NCI-H446 (cell line): ENCODE measurements around the gene CACNA1E.

Experiments used
- DNase-seq, 2 experiments: peaks; one replicate each; lab custom pipeline; 2025; lab: John Stamatoyannopoulos, UW

CACNA1E gene

DNA sequence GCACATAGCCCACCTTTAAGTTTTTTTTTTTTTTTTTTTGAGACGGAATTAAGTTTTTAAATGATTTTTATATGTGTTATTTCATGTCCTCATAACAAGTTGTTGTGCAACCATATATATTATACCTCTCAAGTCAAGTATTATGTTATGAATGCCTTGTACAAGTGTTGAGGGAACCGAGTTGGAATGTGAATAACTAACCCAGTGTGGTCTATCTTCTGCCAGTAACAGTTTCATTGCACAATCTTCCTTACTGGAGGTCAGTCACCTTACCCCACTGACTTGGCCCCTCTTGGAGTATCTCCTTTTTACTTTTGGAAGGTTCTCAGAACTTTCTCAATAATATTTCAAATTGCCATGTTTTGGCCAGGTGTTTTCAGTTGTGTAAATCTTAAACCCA, 201.9 kb downstream of the CACNA1E start:
- no peak for DNase-seq

DNA sequence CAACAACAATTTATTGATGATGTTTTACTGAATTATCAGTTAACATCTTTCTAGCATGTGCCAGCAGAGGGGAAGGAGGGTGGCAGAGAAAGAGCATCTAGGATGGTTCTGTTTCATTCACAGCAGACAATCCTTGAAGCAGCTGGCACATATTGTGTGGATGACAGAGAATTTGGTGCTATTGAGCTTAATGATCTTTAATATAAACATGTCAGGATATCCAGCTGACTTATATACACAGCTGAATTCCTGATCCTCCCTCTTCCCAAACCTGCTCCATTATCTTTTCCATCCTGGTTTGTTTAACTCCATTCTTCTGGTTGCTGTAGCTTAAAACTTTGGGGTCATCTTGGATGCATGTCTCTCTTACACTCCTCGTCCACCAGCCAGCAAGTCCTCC, 218.6 kb downstream of the CACNA1E start:
- no peak for DNase-seq

DNA sequence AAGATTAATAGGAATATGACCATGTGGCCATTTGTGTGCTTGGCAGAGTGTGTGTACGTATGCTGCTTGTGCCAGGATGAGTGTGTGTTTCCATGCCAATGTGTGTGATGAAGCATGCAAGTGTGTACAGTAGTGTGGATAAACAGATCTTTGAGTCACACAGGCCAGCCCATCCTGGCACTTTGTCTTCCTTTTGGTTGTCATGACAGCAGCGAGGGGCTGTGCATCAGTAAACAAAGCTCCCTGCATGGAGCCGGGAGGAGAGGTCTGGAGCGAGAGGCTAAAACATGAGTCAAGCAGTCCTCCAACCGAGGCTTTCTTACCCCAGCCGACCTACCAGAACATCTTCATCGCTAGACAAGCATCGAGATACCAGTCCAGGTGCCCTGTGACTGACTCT, 221.2 kb downstream of the CACNA1E start:
- DNase-seq = peak; percentile 11 to 78

DNA sequence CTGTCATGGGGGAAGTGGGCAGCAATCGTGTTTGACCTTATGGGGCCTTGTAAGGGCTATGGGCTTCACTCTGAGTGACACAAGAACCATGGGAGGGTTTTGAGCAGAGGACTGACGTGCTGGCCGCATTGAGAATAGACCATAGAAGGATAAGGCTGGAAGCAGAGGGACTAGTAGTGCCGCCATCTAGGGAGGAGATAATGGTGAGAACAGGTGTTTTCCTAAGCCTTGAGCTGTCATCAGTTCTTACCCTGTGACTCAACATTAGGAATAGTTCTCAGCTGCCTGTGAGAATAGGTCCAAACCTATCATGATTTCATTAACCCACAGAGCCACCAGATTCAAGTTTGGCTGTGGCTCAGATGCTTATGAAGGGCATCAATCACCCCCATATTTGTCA, 228.5 kb downstream of the CACNA1E start:
- no peak for DNase-seq

DNA sequence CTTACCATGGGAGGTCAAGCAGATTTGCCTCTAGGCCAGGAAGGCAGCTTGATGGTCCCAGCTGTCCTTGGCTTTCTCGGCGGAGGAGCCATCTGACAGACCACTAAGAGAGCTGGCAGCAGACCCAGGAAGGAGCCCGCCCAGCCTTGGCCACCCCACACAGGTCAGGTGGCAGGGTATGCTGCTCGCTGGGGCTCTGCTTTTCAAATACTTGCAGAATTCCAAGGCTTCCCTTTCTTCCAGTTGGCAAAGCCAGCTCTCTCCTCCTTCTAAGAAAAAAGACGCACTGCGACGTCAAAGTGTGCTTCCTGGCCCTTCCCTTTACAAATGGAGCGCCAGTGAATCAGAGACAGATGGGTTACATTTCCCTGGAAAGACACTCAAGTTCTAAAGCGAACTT, 229.4 kb downstream of the CACNA1E start:
- peak; percentile 12 to 57 for DNase-seq

DNA sequence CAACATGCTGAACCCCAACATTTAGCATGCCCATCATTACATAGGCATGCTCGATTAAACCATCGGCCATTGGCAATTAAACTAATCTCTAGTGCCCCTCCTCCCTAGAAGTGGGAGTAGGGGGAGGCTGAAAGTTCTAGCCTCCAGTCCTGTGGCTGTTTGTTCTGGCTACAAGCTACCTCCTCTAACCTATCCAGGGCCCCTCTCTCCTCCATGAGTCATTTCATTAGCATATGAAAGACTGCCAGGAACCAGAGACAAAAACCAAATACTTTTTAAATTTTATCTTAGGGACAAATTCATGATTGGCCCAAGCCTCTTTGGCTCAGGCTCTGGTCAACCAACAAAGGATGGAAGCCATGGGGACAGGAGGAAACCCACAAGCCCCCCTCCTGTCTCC, 231.1 kb downstream of the CACNA1E start:
- DNase-seq = no peak

DNA sequence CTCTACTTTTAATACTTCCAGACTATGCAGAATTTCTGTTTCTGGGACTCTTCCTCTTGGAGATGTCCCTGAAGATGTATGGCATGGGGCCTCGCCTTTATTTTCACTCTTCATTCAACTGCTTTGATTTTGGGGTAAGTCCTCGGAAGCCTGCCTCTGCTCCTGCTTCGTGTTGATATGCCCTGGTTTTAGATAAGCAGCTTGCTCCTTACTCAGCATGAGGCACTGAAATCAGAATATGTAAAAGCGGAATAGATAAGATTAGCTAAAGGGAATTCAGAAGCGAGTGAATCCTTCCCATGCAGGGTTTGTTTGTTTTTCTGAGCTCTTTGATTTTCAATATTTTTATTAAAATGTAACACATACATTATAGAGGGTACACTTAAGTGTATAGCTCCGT, 234.7 kb downstream of the CACNA1E start:
- DNase-seq = no peak

DNA sequence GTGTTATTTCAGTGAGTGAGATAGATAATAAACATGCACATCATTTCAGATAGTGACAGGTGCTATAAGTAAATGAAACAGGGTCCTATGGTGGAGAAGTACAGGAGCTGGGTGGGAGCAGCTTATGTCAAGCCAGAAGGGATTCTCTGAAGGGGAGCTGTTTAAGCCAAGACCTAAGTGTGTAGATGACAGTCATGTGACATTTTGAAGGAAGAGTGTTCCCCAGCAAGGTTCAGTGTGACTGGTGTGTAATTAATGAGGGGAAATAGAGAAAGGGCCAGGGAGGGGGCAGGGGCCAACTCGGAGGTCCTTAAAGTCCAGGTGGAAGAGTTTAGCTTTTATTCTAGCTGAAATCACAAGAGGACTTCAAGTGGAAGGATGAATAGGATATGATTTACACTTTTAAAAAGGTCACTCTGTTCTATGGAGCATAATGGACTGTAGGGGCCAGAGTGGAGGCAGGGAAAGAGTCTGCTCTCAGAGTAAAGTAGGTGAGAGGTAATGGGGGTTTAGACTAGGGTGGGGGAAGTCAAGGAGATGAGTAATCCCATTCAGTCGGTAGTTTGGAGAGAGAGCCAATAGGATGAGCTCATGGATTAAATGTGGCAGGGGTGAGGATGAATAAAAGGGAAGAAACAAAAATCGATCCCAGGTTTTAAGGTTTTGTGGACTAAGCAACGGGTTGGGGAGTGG, 243.1 kb downstream of the CACNA1E start:
- DNase-seq = no peak

DNA sequence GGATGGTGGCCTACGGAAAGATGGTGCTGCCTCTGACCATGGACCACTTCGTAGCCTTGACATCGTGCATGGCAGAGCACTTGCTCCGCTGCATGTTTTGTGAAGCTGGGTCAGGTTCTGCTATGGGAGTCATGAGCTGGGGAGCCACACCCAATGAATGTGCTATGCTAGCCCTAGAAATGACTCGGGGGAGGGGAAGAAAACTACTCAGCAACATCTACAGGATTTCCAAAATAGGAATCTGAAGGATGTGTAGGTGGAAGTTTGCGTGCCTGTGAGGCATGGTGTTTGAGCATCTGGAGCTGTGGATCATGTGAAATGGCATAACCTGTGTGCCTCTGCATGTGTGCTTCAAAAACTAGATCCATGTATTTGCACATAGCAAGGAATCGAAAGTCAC, 247.3 kb downstream of the CACNA1E start:
- no peak for DNase-seq

DNA sequence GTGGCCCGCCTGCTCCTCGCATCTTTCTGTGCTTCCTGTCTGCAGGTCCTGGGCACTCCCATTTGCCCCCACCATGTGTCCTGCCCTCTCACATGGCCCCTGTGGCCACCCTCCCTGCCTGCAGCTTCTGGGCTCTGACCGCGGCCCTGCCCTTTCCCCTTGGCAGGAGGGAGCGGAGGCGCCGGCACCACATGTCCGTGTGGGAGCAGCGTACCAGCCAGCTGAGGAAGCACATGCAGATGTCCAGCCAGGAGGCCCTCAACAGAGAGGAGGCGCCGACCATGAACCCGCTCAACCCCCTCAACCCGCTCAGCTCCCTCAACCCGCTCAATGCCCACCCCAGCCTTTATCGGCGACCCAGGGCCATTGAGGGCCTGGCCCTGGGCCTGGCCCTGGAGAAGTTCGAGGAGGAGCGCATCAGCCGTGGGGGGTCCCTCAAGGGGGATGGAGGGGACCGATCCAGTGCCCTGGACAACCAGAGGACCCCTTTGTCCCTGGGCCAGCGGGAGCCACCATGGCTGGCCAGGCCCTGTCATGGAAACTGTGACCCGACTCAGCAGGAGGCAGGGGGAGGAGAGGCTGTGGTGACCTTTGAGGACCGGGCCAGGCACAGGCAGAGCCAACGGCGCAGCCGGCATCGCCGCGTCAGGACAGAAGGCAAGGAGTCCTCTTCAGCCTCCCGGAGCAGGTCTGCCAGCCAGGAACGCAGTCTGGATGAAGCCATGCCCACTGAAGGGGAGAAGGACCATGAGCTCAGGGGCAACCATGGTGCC, 249.1 kb downstream of the CACNA1E start:
- no peak for DNase-seq

DNA sequence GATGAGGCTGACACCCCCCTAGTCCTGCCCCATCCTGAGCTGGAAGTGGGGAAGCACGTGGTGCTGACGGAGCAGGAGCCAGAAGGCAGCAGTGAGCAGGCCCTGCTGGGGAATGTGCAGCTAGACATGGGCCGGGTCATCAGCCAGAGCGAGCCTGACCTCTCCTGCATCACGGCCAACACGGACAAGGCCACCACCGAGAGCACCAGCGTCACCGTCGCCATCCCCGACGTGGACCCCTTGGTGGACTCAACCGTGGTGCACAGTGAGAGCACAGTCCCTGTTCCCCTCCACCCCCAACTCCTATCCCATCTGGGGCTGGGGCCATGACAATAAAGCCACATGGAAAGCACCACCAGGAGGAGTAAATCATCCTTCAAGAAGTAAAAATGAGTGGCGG, 250.2 kb downstream of the CACNA1E start:
- no peak for DNase-seq

DNA sequence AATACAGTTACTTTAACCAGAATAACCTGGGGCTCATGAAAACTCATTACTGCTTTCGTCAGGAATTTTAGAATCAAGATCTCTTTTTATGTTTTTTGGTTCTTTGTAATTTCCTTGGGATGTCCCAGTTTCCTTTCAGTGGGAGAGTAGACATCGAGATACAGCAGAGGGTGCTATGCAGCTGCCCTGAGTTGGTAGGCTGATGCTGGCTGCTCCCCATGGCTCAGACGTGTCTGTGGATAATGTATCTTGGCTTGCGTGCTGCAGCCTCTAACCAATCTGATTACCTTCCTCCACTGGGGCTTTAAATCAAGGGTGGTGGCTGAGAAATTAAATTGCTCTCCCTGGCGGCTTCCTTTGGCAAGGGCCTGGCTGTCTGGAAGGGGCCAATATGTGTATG, 253.7 kb downstream of the CACNA1E start:
- no peak for DNase-seq

DNA sequence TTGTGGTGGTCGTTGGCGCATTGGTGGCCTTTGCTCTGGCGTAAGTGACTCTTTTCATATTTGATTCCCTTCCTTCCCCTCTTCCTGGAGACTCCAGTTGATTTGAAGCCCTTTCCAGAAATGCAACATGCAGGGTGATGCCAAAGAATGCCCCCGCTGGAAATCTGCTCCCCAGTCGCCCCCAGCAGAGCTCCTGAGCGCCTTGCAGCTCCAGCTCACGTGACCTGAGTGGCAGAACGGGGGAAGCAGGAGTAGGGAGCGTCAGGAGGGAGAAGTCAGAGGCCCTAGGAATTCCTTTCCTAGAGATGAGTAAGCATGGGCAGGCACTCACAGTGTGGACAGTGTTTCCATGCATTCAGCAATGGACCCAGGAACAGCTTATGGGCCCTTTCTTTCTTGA, 255.9 kb downstream of the CACNA1E start:
- DNase-seq = no peak

DNA sequence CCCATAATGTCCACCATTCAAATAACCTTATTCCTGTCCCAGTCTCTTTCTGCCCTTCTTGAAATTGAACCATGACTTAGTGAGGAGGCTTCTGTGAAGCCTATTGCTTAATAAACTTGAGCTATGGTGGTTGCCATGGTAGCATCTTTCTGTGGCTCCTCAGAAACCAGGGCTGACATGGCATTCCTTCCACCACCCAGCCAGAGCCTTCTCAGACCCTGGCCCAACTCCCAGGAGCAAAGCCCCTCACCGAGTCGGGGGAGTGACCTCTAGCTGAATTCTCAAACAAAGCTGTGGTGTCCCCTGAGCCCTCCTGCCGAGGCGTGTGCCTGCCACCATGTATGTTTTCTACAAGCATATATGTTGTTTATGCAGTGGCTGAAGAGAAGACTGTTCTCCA, 259.1 kb downstream of the CACNA1E start:
- DNase-seq = no peak

DNA sequence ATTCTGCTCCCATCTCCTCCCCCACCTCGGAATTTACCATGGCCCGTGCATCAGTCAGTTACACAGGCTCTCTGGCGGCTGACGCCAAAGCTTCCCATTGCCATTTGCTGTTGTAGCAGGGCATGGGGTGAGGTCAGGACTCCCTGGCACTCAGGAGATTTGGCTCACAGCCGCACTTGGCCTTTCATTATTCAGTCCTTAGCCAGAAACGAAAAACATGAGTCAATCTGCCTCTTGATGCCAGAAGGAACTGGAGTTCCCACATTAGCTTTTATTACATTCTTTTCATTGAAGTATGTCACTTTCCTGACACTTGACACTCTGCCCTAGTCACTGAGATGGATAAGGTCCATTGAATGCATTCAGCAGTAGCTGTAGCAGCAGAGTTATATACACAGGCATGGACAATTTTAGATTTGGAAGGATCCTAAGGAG, 260.6 kb downstream of the CACNA1E start:
- peak in 1 of 2 experiments; percentile 54 for DNase-seq

DNA sequence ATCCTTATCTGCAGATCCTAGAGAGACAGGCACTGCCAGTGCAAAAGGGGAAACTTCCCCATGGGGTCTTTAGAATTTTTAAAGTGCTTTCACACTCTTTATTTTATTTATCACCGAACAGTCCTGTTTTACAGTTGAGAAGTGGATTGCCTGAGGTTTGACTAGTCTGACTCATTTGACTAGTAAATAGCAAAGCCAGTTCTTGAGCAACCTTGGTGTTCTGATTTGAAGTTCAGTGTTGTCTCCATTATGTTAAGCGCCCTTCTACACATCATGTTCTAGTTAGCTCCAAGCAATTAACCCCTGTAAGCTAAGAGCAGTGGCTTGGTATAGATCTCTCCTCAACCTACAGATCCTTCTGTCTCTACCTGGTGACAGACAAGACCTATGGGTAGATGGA, 262.9 kb downstream of the CACNA1E start:
- DNase-seq = no peak

DNA sequence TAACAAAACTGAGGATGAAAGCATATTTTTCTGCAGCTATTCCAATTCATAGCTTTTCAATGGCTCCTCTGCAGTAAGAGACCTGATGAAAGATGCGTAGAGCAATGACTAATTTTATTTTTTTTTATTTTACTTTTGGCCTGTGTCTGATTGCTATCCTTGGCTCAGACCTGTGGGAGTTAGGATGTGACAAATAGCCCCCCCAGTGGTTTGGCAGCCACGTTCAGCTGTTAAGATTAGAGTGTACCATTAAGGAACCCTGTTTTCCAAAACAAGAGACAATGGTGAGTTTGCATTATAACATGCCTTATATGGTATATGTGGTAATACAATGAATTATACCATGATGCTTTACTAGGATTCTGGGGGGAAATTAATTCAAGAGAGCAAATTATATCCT, 264.7 kb downstream of the CACNA1E start:
- no peak for DNase-seq

DNA sequence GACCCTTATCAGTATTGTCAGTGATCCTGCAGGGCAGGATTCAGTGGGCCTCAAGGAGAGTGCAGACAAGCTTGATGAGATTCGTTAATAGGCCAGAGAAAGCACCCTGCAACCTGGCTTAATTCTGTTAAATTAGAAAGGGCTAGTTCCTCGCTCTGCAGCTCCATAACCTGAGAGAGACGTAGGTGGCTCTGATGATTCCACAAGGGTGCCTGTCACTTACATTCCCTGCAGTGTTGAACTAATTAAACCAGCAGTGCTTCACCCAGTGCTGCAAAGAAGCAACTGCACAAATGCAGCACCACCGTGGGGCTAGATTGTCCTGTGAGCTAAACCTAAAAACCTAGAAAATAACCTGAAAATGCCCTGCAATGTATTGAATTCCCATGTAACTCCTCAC, 270.8 kb downstream of the CACNA1E start:
- DNase-seq = no peak

DNA sequence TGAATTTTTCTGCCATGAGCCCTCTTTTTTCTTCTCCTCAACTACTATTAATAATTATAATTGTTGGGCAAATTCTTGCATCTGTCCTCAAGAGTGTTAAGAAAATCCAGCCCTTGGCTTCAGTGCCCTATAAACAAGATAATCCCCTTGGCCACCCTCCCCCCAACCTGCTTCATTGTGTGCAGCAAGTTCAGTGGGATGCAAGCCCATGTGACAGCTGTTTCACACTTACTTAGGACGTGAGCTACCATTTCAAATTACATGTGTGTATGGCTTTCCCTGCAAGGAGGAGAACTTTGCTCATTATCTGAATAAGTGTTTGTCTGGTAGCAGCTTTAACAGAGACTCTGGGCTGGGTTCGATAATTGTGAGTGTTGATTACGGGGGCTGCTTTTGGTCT, 276.2 kb downstream of the CACNA1E start:
- DNase-seq = no peak

DNA sequence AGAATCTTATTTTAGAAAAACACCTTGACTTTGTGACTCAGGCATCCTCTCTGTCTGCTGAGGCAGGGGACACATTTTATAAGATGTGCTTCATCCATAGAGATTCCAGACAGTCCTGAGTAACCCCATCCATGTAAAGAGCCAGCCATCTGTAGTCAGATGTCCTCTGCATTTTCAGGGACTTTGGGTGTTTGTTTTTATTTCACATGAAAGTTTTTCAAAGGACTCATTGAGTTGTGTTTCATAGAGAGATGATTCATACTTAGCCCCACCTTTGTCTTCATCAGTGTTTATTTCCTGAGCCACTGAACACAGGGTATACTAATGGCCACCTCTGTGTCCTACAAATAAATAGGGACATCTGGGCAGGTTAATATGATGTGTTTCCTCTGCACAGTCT, 280.4 kb downstream of the CACNA1E start:
- DNase-seq = no peak

DNA sequence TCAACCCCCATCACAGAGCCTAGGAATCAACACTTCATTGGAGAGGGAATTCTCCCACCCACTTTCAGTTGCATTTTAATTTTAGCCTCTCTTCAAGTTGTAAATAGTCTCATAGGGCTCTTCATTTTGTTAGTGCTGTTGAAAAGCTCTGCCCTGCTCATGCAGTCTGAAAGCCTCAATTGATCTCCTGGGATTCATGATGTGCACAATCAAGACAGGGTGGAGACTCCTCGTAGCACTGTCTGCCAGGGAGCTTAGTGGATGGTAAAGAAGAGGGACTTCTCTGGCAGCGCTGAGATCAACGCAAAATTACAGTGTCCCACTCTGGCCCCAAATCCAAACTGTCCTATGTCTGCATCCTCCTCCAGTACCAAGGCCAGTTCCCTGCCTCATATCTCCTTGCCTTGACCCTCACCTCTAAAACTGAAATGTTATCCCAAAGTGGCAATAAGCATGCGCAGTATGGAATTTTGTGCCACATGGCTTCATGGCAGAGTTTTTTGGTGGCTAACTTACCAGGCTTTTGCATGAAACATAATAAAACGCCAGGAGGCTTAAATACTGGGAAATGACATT, 282.2 kb downstream of the CACNA1E start:
- DNase-seq = no peak

DNA sequence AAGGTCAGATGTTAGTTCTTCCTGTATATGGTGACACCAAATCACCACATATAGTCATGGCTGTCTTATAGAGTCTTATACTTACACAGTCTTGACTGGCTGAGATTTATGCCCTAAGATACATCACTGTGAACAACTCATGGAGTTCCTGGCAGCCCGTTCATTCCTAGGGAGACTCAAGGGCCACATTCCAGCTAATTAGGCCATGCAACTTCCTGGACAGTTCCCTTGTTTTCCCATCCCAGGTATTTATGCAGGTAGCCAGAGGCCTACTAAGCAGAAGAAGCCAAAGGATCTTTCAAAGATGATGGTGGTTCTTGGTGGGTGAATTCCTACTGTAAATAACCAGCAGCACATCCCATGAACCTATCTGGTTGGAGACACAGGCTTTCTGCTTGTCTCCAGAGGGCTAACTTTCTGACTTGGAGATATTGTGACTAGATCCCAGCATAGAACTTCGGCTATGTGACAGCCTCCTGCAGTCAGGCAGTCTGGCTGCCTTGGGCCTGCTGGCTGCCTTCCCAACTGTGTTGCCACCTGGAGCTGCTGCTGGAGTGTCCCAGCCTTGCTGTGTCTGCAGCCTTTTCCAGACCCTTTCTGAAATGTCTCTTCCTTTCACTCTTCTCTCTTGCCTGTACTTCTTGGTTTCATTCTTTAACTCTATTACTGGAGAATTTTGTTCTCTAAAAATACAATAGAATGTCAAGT, 283.8 kb downstream of the CACNA1E start:
- DNase-seq = no peak
